Hematopoietic multipotent progenitor cell treated with erythropoietin and hydrocortisone succinate and interleukin-3 and kit ligand, for 15 days (in vitro differentiated cells): ENCODE data around the gene POLR2E.

Experiments
- DNase-seq: peaks from one replicate; pipeline ENCODE4 v3.0.0-alpha.2; 2015; ENCODE audit warnings: low spot score

Gene POLR2E

GRCh38 chr19:1047696-1048147 lies 47.5 kb downstream of the POLR2E start:
- DNase-seq: no peak

DNA sequence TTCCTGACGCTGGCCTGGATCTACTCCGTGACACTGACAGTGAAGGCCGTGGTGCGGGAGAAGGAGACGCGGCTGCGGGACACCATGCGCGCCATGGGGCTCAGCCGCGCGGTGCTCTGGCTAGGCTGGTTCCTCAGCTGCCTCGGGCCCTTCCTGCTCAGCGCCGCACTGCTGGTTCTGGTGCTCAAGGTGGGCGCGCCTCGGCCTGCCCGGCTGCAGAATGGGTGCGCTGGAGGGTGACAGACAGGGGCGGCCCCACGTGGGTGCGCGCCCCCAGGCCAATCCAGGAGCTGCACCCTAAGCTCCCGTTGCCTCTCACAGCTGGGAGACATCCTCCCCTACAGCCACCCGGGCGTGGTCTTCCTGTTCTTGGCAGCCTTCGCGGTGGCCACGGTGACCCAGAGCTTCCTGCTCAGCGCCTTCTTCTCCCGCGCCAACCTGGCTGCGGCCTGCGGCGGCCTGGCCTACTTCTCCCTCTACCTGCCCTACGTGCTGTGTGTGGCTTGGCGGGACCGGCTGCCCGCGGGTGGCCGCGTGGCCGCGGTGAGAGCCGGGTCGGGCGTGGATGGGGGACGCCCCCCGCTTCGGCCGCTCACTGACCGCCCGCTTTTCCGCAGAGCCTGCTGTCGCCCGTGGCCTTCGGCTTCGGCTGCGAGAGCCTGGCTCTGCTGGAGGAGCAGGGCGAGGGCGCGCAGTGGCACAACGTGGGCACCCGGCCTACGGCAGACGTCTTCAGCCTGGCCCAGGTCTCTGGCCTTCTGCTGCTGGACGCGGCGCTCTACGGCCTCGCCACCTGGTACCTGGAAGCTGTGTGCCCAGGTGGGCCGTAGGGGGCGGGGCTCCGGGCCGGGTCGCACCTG lies 48.1 kb downstream of the POLR2E start:
- DNase-seq: no peak

DNA sequence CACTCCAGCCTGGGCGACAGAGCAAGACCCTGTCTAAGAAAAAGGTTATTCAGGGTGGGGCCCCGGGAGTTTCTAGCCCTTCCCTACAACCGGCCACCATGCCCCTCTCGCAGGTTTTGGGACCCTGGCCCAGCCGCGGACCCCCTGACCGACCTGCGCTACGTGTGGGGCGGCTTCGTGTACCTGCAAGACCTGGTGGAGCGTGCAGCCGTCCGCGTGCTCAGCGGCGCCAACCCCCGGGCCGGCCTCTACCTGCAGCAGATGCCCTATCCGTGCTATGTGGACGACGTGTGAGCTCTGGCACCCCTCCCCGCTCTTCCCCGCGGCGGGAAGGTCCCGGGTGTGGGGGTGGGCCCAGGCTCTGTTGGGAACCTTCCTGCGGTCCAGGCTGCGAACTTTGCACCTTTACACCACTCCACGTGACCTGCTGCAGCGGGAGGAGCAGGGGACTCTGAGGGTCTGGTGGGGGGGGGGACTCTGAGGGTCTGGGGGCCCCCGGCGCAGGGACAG lies 49.0 kb downstream of the POLR2E start:
- no peak for DNase-seq

DNA sequence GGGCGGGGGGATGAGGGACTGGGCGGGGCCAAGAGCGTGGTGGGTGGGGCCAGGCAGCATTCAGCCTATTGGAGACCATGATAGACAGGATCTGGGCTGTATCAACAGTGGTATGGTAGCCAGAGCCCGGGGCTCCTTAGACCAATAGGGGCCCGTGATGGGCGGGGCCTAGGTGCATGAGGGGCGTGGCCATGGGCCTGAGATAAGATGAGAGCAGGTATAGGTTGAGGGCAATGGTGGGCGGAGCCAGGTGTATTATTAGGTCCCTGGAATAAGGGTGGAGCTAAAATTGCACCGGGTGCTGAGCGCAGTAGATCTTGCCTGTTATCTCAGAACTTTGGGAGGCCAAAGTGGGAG lies 50.0 kb downstream of the POLR2E start:
- peak; percentile 83 for DNase-seq

- DNase-seq: no peak
Observed at GRCh38 chr19:1042689-1043511, 52.3 kb downstream of the POLR2E start.

DNA sequence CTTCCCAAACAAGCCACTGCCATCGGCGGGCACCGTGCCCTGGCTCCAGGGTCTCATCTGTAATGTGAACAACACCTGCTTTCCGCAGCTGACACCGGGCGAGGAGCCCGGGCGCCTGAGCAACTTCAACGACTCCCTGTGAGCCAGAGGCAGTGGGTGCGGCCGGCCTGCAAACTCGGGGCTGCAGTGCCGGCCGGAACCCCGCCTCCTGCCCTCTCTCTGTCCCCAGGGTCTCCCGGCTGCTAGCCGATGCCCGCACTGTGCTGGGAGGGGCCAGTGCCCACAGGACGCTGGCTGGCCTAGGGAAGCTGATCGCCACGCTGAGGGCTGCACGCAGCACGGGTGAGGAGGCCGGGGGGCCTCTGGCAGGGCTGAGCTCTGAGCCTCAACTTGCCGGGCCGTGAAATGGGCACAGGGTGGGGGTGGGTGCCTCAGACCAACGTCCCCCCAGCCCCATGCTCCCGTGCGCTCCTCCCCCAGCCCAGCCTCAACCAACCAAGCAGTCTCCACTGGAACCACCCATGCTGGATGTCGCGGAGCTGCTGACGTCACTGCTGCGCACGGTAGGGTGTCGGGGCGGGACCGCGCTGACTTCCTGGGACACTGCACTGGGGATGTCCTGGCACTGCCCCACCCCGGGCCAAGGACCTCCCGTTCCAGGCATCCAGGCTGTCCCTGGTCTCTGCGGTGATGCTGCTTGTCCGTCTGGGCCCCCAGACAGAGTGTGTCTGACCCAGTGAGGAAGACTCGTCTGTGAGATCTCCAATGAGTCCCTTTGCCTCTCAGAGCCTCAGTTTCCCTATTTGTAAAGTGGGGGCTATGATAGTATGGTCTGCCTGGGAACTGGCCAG lies 53.1 kb downstream of the POLR2E start:
- no peak for DNase-seq

- DNase-seq: no peak
Observed at GRCh38 chr19:1041272-1041834, 53.8 kb downstream of the POLR2E start.

DNA sequence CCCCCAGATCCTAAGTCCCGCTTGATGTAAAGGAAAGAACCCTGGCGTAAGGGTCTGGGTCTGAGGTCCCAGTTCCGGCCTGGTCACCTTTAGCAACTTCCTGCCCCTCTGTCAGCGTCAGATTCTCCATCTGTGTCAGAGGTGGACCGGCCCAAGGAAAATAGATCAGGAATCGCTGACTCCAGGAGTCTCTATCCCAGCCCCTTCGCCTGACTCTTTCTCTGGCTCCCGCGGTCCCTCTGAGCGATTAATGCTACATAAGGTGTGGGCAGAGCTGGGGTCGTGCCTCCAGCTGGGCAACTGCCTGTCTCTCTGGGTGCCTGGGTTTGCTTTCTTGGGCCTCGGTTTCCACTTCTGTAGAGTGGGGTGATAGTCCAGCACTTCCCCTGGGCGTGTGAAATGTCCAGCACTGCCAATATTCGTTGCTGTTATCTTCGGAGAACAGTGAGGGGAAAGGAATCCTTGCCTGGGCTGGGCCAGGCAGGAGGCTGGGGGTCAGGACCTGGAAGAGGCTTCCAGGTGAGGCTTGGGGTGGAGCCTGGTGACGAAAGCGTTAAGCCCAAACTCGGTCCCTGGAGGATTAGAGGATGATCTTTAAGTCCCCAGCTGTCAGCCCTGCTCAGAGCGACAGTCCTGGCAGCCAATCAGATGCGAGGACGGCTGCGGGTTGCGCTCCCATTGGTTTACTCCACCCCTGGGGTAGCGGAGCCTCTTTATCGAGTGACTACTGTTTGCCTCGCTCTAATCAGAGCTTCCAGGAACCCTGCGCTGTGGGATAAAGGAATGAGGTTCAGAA lies 54.5 kb downstream of the POLR2E start:
- DNase-seq: peak; percentile 97

- DNase-seq: peak; percentile 99
Observed at GRCh38 chr19:1039646-1040475, 55.3 kb downstream of the POLR2E start, which contains the start of gene ABCA7. Gene ABCA7, plus strand, starts transcription at chr19:1040107. Its CDS starts 1,255 bp downstream, at chr19:1041362.

DNA sequence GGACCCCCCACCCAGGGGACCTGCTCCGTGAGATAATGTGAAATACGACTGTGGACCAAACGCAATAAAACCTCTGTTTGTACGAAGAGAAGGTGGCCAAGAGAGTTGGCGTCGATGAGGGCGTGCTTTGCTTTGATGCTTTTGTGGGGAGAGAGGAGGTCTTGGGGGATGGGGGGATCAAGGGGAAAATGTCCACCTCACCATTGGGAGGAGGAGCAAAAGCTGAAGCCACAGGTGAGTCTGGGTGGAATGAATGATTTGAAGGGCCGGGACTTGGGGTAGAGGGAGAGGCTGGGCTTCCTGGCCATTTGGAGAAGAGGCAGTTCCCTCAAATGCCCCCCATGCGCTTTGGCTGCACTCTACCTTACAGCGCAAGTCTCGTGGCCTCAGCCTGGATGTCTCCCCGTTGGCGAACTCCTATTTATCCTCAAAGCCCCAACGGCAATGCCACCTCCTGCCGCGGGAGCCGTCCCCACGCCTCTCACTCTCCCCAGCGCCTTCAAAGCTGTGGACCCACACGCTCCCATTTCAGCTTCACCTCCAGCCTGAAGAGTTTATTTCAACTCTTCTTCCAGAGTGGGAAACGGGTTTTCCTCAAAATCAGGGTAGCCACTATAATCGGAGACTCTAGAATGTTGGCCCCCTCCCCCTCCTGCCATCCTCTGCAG lies 56.1 kb downstream of the POLR2E start:
- no peak for DNase-seq

- DNase-seq: no peak
Observed at GRCh38 chr19:1037621-1038064, 57.5 kb downstream of the POLR2E start.
